Prostate gland (tissue), 2 donors: ENCODE results near the gene MPP4. TPM values are rescaled to one million over a fixed set of nuclear protein-coding genes. Genes with fewer than 3 reads are reported as not detected.

Experiments
- DNase-seq: peaks from one replicate; pipeline ENCODE4 v3.0.0-alpha.2; 2019; ENCODE audit warnings: low spot score
- H3K27ac ChIP-seq, 2 donors: fragments of 200-600 bp; sonication (generic); 2 replicates each; pipeline ENCODE4 v1.5.1; 2017 to 2019
- H3K27me3 ChIP-seq: fragments of 200-600 bp; sonication (generic); replicated peaks from 2 replicates; pipeline ENCODE4 v1.5.1; 2019; ENCODE audit not compliant: insufficient read depth
- H3K36me3 ChIP-seq, 2 donors: fragments of 200-600 bp; sonication (generic); 1 replicate in 1 of 2; 2 replicates in 1 of 2; pipeline versions ENCODE4 v1.5.1 to v1.8.1; 2017 to 2019
- H3K4me1 ChIP-seq: fragments of 200-600 bp; sonication (generic); replicated peaks from 2 replicates; pipeline ENCODE4 v1.5.1; 2019
- H3K4me3 ChIP-seq, 2 donors: fragments of 200-600 bp; sonication (generic); 2 replicates each; pipeline ENCODE4 v1.5.1; 2017 to 2019
- H3K9me3 ChIP-seq: fragments of 200-600 bp; sonication (generic); 2 replicates; pipeline ENCODE4 v1.5.1; 2017
- POLR2A ChIP-seq: fragments of 450-650 bp; IDR thresholded peaks from one replicate; pipeline ENCODE4 v1.6.1; 2016; ENCODE audit warnings: antibody characterized with exemption, mild to moderate bottlenecking
- POLR2AphosphoS5 ChIP-seq: sonication (generic); formaldehyde crosslinking; IDR thresholded peaks from one replicate; pipeline ENCODE4 v1.6.1; 2017; ENCODE audit warnings: antibody characterized with exemption
- WGBS: methylation state at CpG from one replicate; pipeline ENCODE4 v1.1.5; 2018; 5-methylcytosine and 5-hydroxymethylcytosine counted together
- intact Hi-C: fragments of 100-400 bp; cut with DNase I; formaldehyde crosslinking; loops from one replicate; pipeline ENCODE4 v1.14.2; 2022
- total RNA-seq, 2 donors: library from RNA; depleted of rRNA; stranded (reverse); fragments of >200 nt; gene quantifications; one replicate each; pipeline ENCODE4 v1.1.0, GENCODE V29; 2016
- TF ChIP-seq, protein P1 (sequence below), 4 experiments: fragments of 200-600 bp in 2 of 4; fragments of 450-650 bp in 2 of 4; sonication (generic) in 2 of 4; IDR thresholded peaks; 1 replicate in 3 of 4; 2 replicates in 1 of 4; pipeline ENCODE4 v1.5.1; 2016 to 2019; ENCODE audit warnings: antibody characterized with exemption in 4 of 4, mild to moderate bottlenecking in 2 of 4, moderate library complexity in 2 of 4

Gene MPP4
- total RNA-seq, 2 donors from 2014 or later, result not detected

DNA sequence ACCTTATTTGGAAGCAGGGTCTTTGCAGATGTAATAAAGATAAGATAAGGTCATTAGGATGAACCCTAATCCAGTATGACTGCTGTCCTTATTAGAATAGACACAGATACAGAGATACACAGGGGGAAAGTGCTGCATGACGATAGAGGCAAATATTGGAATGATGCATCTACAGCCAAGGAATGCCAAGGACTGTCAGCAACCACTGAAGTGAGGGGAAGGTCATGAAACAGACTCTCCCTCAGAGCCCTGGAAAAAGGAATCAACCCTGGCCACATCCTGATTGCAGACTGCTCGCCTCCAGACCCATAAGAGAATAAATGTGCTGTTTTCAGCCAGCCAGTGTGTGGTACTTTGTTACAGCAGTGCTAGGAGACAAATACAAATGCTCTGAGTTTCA lies 69.9 kb downstream of the MPP4 start:
- no peak for DNase-seq
- H3K27me3 ChIP-seq, result no peaks in the 10 kb centered on the region
- H3K4me1 ChIP-seq, result no peaks in the 10 kb centered on the region
- H3K9me3 ChIP-seq, result no peaks in the 10 kb centered on the region
- intact Hi-C loops, result loop anchor here (10.0 kb wide), 1 partner anchor 394 kb away; no protein-coding TSS in a partner anchor
- no peaks in the 10 kb centered on the region for H3K36me3 ChIP-seq
- WGBS, result 80% methylated on average over 2 of the region's 2 CpGs
- no peak overlapping the region for H3K4me3 ChIP-seq
- no peak overlapping the region for H3K27ac ChIP-seq
- TF ChIP-seq, protein P1, sequence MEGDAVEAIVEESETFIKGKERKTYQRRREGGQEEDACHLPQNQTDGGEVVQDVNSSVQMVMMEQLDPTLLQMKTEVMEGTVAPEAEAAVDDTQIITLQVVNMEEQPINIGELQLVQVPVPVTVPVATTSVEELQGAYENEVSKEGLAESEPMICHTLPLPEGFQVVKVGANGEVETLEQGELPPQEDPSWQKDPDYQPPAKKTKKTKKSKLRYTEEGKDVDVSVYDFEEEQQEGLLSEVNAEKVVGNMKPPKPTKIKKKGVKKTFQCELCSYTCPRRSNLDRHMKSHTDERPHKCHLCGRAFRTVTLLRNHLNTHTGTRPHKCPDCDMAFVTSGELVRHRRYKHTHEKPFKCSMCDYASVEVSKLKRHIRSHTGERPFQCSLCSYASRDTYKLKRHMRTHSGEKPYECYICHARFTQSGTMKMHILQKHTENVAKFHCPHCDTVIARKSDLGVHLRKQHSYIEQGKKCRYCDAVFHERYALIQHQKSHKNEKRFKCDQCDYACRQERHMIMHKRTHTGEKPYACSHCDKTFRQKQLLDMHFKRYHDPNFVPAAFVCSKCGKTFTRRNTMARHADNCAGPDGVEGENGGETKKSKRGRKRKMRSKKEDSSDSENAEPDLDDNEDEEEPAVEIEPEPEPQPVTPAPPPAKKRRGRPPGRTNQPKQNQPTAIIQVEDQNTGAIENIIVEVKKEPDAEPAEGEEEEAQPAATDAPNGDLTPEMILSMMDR (IDR thresholded peaks at IDR 0.05), result no peak
- no peak for TF ChIP-seq POLR2AphosphoS5
- TF ChIP-seq POLR2A, result no peak

DNA sequence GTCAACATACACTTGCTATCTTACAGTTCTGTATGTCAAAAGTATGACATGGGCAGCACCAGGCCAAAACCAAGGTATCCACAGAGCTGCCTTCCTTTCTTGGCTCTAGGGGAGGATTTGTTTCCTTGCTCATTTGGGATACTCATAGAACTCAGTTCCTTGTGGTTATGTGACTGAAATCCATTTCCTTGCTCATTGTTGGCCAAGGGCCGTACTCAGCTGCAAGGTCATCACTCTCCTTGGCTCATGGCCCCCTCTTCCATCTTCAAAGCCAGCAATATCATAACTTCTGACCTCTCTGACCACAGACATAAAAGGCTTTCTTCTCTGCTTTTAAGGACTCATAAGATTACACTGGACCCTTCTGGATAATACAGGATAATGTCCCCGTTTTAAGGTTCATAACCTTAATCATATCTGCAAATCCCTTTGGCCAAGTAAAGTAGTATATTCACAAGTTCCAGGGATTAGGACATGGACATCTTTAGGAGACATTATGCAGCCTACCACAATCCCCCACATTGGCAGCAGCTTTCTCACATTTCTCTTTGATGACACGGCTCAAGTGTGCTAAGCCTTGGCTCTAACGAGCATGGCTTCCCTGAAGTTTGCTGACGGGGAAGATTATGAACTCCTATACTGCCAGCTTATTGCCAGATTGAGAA lies 76.0 kb downstream of the MPP4 start:
- H3K4me1 ChIP-seq, result no peaks in the 10 kb centered on the region
- H3K4me3 ChIP-seq, result no peak overlapping the region
- TF ChIP-seq POLR2AphosphoS5 (no peak), POLR2A (no peak)
- TF ChIP-seq, protein P1 (IDR thresholded peaks at IDR 0.05), result no peak
- WGBS, result 94% methylated on average over 5 of the region's 5 CpGs
- H3K27me3 ChIP-seq, result no peaks in the 10 kb centered on the region
- no peak overlapping the region for H3K27ac ChIP-seq
- no peak for DNase-seq
- H3K36me3 ChIP-seq, result no peaks in the 10 kb centered on the region
- no peaks in the 10 kb centered on the region for H3K9me3 ChIP-seq
- intact Hi-C loops, result loop anchor here (10.0 kb wide), 1 partner anchor 388 kb away; no protein-coding TSS in a partner anchor

DNA sequence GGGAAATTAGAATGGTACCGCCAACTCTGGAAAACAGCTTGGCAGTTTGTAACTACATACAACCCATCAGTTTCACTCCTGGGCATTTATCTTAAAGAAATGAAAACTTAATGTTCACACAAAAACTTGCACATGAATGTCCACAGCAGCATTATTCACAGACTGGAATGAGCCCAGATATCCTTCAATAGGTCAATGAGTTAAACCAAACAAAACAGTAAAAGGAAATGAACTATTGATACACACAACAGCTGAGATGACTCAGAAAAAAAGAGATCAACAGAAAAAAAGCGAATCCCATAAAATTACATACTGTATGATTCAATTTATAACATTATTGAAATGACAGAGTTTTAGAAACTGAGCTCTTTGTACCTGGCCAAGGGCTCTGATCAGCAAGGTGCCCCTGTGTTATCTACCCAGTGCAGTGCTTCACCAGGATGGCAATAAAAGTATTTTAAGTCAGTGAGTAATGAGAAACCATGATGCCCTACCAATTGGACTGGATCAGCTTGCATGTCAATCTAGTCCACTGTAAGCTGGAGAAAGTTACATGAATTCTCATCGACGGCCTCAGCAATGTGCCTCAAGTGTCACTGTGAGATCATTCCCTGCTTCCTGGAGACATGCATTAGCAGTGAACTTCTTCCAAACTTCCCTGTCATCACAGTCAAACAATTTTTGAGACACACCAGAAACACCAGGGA lies 77.0 kb downstream of the MPP4 start:
- Histone ChIP-seq H3K9me3 (no peaks in the 10 kb centered on the region), H3K27ac (no peak overlapping the region), H3K4me3 (no peak overlapping the region), H3K36me3 (no peaks in the 10 kb centered on the region), H3K27me3 (no peaks in the 10 kb centered on the region), H3K4me1 (no peaks in the 10 kb centered on the region)
- DNase-seq, result no peak
- WGBS, result 94% methylated on average over 4 of the region's 4 CpGs
- intact Hi-C loops, result loop anchor here (10.0 kb wide), 1 partner anchor 387 kb away; no protein-coding TSS in a partner anchor
- TF ChIP-seq POLR2A (no peak), POLR2AphosphoS5 (no peak)
- TF ChIP-seq, protein P1 (IDR thresholded peaks at IDR 0.05), result no peak

DNA sequence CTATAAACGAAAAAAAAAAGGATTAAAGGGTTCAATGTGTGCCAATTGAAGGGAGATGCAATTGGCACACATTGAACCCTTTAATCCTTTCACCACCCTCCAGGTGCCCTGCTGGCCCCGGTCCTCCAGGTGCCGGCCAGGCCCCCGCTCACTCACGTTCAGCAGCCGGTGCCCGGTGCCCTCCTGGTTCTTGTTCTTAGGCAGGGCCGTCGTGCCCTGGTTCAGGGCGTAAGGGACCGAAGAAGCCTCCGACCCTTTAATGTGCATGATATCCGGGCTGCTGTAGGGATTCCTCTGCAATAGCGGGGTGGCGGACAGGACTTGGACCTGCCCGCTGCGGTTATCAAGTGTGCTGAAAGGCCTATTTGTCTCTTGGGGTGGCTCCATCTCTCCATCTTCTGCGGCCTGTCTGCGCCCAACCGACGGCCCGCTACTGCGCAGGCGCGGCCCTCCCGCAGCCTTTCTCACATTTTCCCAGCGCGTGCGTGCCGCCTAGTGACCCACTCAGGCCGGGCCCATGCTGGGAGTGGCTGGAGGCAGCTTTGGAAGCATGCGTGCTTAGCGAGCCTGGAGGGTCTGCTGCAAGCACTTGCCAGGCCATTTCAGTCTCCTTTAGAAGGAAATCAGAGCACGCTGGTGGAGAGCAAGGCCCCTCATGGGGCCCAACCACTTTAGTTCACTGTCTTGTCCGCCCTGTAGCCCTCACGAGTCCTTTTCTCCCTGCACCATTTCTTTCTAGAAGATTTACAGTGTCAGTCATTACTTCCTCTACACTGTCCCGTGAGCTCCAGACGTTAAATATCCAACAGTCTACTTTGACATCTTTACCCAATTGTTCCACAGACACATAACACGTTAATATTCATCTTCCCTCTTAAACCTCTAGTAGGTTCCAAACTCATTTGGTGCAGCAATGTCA lies 79.4 kb downstream of the MPP4 start:
- intact Hi-C loops, result no loop called here
- H3K4me1 ChIP-seq, result no peaks in the 10 kb centered on the region
- H3K27ac ChIP-seq, result no peak overlapping the region
- WGBS, result 46% methylated on average over 39 of the region's 39 CpGs
- H3K4me3 ChIP-seq, result no peak overlapping the region
- H3K27me3 ChIP-seq, result no peaks in the 10 kb centered on the region
- no peaks in the 10 kb centered on the region for H3K9me3 ChIP-seq
- H3K36me3 ChIP-seq, result no peaks in the 10 kb centered on the region
- TF ChIP-seq POLR2A, result no peak
- TF ChIP-seq POLR2AphosphoS5, result peak; percentile 16
- TF ChIP-seq, protein P1 (IDR thresholded peaks at IDR 0.05), result peak in 3 of 4 experiments; percentile 34 to 55 (median 44)
- DNase-seq, result peak; percentile 23
